Motor neuron (in vitro differentiated cells): ENCODE data around the gene SEMG2. TPM values are rescaled to one million over a fixed set of nuclear protein-coding genes. Genes with fewer than 3 reads are reported as not detected.
A peak's percentile ranks its signal among the peaks of the same experiment; 100 is the strongest.

ENCODE experiments used
- ATAC-seq, 8 experiments: fragments of 200-7000 bp; cut with Tn5 transposase; replicated peaks in 6 of 8; 2 replicates each; pipeline ENCODE4 v1.8.0; 2021; ENCODE audit warnings: mild to moderate bottlenecking in 8 of 8, moderate library complexity in 8 of 8
- H3K27ac ChIP-seq, 2 donors: fragments of 250-450 bp; sonication (Bioruptor Pico); 2 replicates each; pipeline ENCODE4 v1.9.0; 2021; ENCODE audit warnings: antibody characterized with exemption in 2 of 2, mild to moderate bottlenecking in 2 of 2, moderate library complexity in 1 of 2
- H3K4me1 ChIP-seq, 2 donors: fragments of 250-450 bp; sonication (Bioruptor Pico); replicated peaks in 1 of 2; 2 replicates each; pipeline ENCODE4 v1.6.1; 2021; ENCODE audit warnings: antibody characterized with exemption in 2 of 2, mild to moderate bottlenecking in 2 of 2, moderate library complexity in 1 of 2
- H3K4me3 ChIP-seq, 5 donors: fragments of 250-450 bp; sonication (Bioruptor Pico); 2 replicates each; pipeline ENCODE4 v1.9.0; 2021; ENCODE audit warnings: antibody characterized with exemption in 5 of 5, mild to moderate bottlenecking in 5 of 5, moderate library complexity in 4 of 5
- WGBS, 10 experiments: fragments of 450-650 bp; shearing (Covaris generic); methylation state at CpG; one replicate each; pipeline ENCODE4 v1.0.0; 2022; 5-methylcytosine and 5-hydroxymethylcytosine counted together
- in situ Hi-C, 9 experiments: fragments of 400-800 bp; cut with MboI; loops; one replicate each; pipeline ENCODE4 v1.15.0; 2021; ENCODE audit warnings: low sequenced_read_pairs in 9 of 9, low pct_unique_long_range_greater_than_20kb in 2 of 9; ENCODE audit not compliant: unreplicated experiment in 9 of 9
- total RNA-seq, 8 experiments: library from RNA; unstranded; fragments of 300-600 nt; gene quantifications; 2 replicates each; pipeline versions ENCODE4 v1.2.3 to v1.2.4, GENCODE V29; 2022

Gene SEMG2
- total RNA-seq, 8 experiments from 2014 or later, result 0.05 to 0.20 (median 0.11) TPM; not detected in 4

- Histone ChIP-seq H3K4me1 (no peaks in the 10 kb centered on the region), H3K27ac (no peak within 1 kb of the TSS), H3K4me3 (no peak within 1 kb of the TSS)
- no peak for ATAC-seq
- 0 to 70% (median 33%) methylated on average over 1 of the region's 1 CpG; no CpG with 5 or more reads in 4 of the 10 experiments for WGBS, 10 experiments
- in situ Hi-C loops, result no loop called here
These were observed 14.4 kb upstream of the SEMG2 start, which contains the start of gene SEMG1 for GRCh38 chr20:45206725-45207124. Gene SEMG1, plus strand, starts transcription at chr20:45207033. Its CDS starts 21 bp downstream, at chr20:45207054.

GRCh38 chr20:45209924-45210323, 11.2 kb upstream of the SEMG2 start:
- in situ Hi-C loops, result no loop called here
- 40 to 100% (median 78%) methylated on average over 1 of the region's 1 CpG; no CpG with 5 or more reads in 3 of the 10 experiments for WGBS, 10 experiments
- no peak overlapping the region for H3K4me3 ChIP-seq
- H3K4me1 ChIP-seq, result no peaks in the 10 kb centered on the region
- H3K27ac ChIP-seq, result no peak overlapping the region
- no peak for ATAC-seq

GRCh38 chr20:45211569-45212474, 9.4 kb upstream of the SEMG2 start:
- in situ Hi-C loops, result no loop called here
- no peak for ATAC-seq
- no peak overlapping the region for H3K27ac ChIP-seq
- no peak overlapping the region for H3K4me3 ChIP-seq
- no peaks in the 10 kb centered on the region for H3K4me1 ChIP-seq

GRCh38 chr20:45212836-45213235, 8.3 kb upstream of the SEMG2 start:
- Histone ChIP-seq H3K27ac (no peak overlapping the region), H3K4me1 (no peaks in the 10 kb centered on the region), H3K4me3 (no peak overlapping the region)
- 31 to 97% (median 66%) methylated on average over 2 to 3 of the region's 3 CpGs; no CpG with 5 or more reads in 2 of the 10 experiments for WGBS, 10 experiments
- in situ Hi-C loops, result no loop called here
- ATAC-seq, result no peak

- no peaks in the 10 kb centered on the region for H3K4me1 ChIP-seq
- no peak for ATAC-seq
- 0 to 77% (median 40%) methylated on average over 1 to 3 of the region's 4 CpGs; no CpG with 5 or more reads in 5 of the 10 experiments for WGBS, 10 experiments
- in situ Hi-C loops, result no loop called here
- H3K27ac ChIP-seq, result no peak overlapping the region
- H3K4me3 ChIP-seq, result no peak overlapping the region
These were observed 3.0 kb upstream of the SEMG2 start for GRCh38 chr20:45218124-45218523.

- Histone ChIP-seq H3K27ac (no peak overlapping the region), H3K4me1 (no peaks in the 10 kb centered on the region), H3K4me3 (no peak overlapping the region)
- WGBS, 10 experiments, result 100% methylated on average over 2 of the region's 2 CpGs; no CpG with 5 or more reads in 8 of the 10 experiments
- ATAC-seq, result no peak
- in situ Hi-C loops, result no loop called here
These were observed 2.5 kb upstream of the SEMG2 start for GRCh38 chr20:45218636-45219035.

- Histone ChIP-seq H3K27ac (no peak overlapping the region), H3K4me1 (no peaks in the 10 kb centered on the region), H3K4me3 (no peak overlapping the region)
- peak in 1 of 8 experiments; percentile 52 for ATAC-seq
- in situ Hi-C loops, result no loop called here
These were observed 2.0 kb downstream of the SEMG2 start for GRCh38 chr20:45223136-45223535.

DNA sequence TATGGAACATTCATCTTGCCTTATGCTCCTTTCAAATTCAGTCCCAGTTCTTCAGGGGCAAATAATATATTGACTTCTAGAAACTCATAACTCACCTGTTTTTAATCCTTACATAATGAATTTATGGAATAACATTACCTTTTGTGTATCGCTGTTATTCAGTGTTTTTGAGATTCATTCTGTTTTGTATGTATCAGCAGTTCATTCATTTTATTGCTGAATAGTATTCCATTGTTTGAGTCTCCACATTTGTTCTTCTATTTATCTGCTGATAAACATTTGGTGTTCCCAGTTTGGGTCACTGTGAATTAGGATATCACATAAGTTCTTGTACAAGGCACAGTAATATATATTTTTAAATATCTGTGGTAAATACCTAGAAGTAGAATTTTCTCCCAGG, 5.1 kb downstream of the SEMG2 start:
- in situ Hi-C loops, result no loop called here
- no peak overlapping the region for H3K27ac ChIP-seq
- 71 to 100% (median 96%) methylated on average over 1 of the region's 1 CpG; no CpG with 5 or more reads in 2 of the 10 experiments for WGBS, 10 experiments
- no peak for ATAC-seq
- no peaks in the 10 kb centered on the region for H3K4me1 ChIP-seq
- H3K4me3 ChIP-seq, result no peak overlapping the region

- 24 to 92% (median 75%) methylated on average over 1 to 12 of the region's 18 CpGs for WGBS, 10 experiments
- ATAC-seq, result peak in 2 of 8 experiments; percentile 37
- in situ Hi-C loops, result no loop called here
These were observed 8.3 kb downstream of the SEMG2 start for GRCh38 chr20:45229264-45230056.

DNA sequence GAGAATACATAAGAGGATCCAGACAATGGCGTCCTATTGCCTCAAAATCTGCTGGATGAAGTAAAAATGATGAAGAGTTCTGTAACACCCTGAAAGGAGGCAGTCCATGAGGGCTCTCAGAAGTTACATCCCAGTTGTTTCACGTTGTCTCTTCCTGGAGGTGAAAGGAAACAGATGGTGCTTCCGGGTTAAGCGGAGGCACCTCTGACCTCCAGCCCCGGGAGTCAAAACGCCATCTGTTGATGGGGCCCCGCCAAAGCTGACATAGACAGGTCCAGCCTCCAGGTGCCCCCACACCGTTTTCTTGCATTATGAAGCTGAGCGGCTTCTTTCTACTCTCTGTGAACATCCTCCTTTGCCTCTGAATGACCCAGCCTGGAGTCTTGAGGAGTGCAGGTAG, 9.5 kb downstream of the SEMG2 start:
- no peak overlapping the region for H3K27ac ChIP-seq
- no peaks in the 10 kb centered on the region for H3K4me1 ChIP-seq
- in situ Hi-C loops, result no loop called here
- WGBS, 10 experiments, result 45 to 93% (median 85%) methylated on average over 1 to 9 of the region's 9 CpGs; no CpG with 5 or more reads in 2 of the 10 experiments
- no peak overlapping the region for H3K4me3 ChIP-seq
- no peak for ATAC-seq

More at GRCh38 chr20:45229264-45230056, 8.3 kb downstream of the SEMG2 start:
- Histone ChIP-seq H3K27ac (no peak overlapping the region), H3K4me3 (no peak overlapping the region), H3K4me1 (no peaks in the 10 kb centered on the region)

DNA sequence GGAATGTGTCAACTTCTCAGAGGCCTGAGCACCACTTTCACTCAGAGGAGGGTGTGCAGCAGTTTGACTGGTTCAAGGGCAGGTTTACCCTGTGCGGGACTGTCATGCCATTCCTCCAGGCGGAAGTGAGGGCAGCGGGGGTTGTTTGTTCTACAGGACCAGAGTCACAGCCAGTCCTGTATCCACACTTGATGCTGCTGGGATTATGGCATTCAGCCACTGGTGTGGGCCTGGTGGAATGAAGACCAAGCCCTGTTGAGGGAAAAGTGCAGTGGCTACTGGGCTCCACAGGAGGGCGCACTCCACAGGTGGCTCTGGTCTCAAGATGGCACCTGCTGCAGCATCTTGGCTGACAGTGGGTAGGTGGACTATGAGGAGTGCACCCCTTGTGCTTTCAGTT, 14.8 kb downstream of the SEMG2 start:
- H3K27ac ChIP-seq, result no peak overlapping the region
- no peak overlapping the region for H3K4me3 ChIP-seq
- H3K4me1 ChIP-seq, result no peaks in the 10 kb centered on the region
- 80 to 100% (median 100%) methylated on average over 1 to 4 of the region's 4 CpGs; no CpG with 5 or more reads in 7 of the 10 experiments for WGBS, 10 experiments
- in situ Hi-C loops, result no loop called here
- ATAC-seq, result no peak

DNA sequence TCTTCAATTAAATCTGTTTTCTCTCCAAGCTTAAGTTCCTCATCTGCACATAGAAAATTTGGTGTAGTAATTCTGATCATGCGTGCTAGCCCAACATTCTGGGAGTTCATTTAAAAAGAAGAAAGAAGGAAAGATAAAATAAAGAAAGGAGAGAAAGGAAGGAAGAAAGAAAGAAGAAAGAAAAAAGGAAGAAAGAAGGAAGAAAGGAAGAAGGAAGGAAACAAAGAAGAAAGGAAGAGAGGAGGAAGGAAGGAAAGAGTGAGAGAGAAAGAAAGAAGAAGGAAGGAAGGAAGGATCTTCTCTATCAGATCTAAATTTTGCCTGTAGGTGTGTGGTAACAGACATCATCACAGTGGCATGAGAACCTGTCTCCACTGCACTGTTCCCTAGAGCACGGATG, 17.0 kb downstream of the SEMG2 start:
- H3K4me3 ChIP-seq, result no peak overlapping the region
- in situ Hi-C loops, result no loop called here

DNA sequence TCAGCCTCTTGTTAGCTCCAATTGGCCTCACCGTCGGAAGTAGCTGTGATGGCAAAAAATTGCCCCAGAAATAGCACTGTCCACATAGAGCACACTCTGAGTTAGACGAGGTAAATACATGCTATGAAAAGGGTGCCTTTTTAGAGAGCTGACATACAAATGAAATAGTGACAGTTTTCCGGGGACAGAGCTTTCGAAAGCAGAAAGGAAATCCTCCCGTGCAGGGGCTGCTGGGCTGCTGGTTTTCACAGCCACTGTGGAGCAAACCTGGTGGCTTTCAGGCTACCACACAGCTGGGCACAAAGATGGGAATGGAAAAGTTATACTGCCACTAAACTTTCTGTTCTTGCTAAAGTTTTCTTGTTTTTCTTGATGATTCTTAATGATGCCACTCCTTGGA, 24.9 kb downstream of the SEMG2 start:
- no peak for ATAC-seq
- in situ Hi-C loops, result no loop called here
- WGBS, 10 experiments, result 40 to 100% (median 74%) methylated on average over 1 to 6 of the region's 6 CpGs; no CpG with 5 or more reads in 1 of the 10 experiments
- Histone ChIP-seq H3K4me1 (no peaks in the 10 kb centered on the region), H3K27ac (no peak overlapping the region), H3K4me3 (no peak overlapping the region)

More for the DNA sequence above, 17.0 kb downstream of the SEMG2 start:
- WGBS, 10 experiments, result 43 to 100% (median 90%) methylated on average over 1 to 2 of the region's 2 CpGs; no CpG with 5 or more reads in 1 of the 10 experiments
- ATAC-seq, result no peak
- Histone ChIP-seq H3K27ac (no peak overlapping the region), H3K4me1 (no peaks in the 10 kb centered on the region)
